H1 (cell line): Measurements from ENCODE around the gene SLC2A13. TPM values are rescaled to one million over a fixed set of nuclear protein-coding genes. Genes with fewer than 3 reads are reported as not detected.

Source experiments
- CTCF ChIA-PET: fragments of 300-600 bp; sonication (Branson Sonifier 250); formaldehyde crosslinking; loops from one replicate; lab custom pipeline; 2021; ENCODE audit not compliant: partially characterized antibody; lab: Charles Lee
- POLR2A ChIA-PET: fragments of 300-600 bp; sonication (Branson Sonifier 250); formaldehyde crosslinking; loops from one replicate; lab custom pipeline; 2021; ENCODE audit warnings: inconsistent platforms; ENCODE audit not compliant: partially characterized antibody; lab: Charles Lee
- DNase-seq, 2 experiments: peaks; one replicate each; pipeline versions ENCODE4 v3.0.0 to v3.0.0-alpha.2; 2010 to 2022; ENCODE audit warnings: low spot score in 2 of 2, low read depth in 1 of 2, mixed read lengths in 1 of 2
- FAIRE-seq: peaks from 2 replicates; lab custom pipeline; 2011; peaks lifted over from hg19 to GRCh38; lab: Jason Lieb, UNC
- H2AFZ ChIP-seq: 2 replicates; pipeline ENCODE4 v1.8.1; 2012; ENCODE audit warnings: low read length, inconsistent platforms
- H2AK5ac ChIP-seq: 2 replicates; pipeline ENCODE4 v1.6.1; 2013; ENCODE audit warnings: low read depth, low read length
- H2BK120ac ChIP-seq: replicated peaks from 2 replicates; pipeline ENCODE3; 2013; ENCODE audit warnings: low read depth, low read length, inconsistent platforms
- H2BK12ac ChIP-seq: 2 replicates; pipeline ENCODE4 v1.6.1; 2013; ENCODE audit warnings: low read depth, low read length
- H2BK15ac ChIP-seq: 2 replicates; pipeline ENCODE4 v1.6.1; 2013; ENCODE audit warnings: low read length
- H2BK20ac ChIP-seq: 2 replicates; pipeline ENCODE4 v1.6.1; 2013; ENCODE audit warnings: low read length
- H2BK5ac ChIP-seq: 2 replicates; pipeline ENCODE4 v1.6.1; 2013; ENCODE audit warnings: low read depth, low read length
- H3K14ac ChIP-seq: 2 replicates; pipeline ENCODE4 v1.6.1; 2013; ENCODE audit warnings: inconsistent platforms; ENCODE audit not compliant: insufficient read length
- H3K18ac ChIP-seq: 2 replicates; pipeline ENCODE4 v1.6.1; 2013; ENCODE audit warnings: low read length; ENCODE audit errors: extremely low read depth
- H3K23ac ChIP-seq: 2 replicates; pipeline ENCODE4 v1.6.1; 2013; ENCODE audit warnings: inconsistent platforms; ENCODE audit not compliant: insufficient read length
- H3K23me2 ChIP-seq: 2 replicates; pipeline ENCODE4 v1.6.1; 2013; ENCODE audit warnings: low read depth, low read length
- H3K27ac ChIP-seq: 2 replicates; pipeline ENCODE4 v1.6.1; 2011; ENCODE audit warnings: low read depth, low read length, inconsistent platforms
- H3K27me3 ChIP-seq, 4 experiments: replicated peaks in 1 of 4; 1 replicate in 1 of 4; 2 replicates in 3 of 4; pipeline versions ENCODE4 v1.6.1 to v1.8.1; 2011 to 2013; ENCODE audit warnings: low read length in 3 of 4, mild to moderate bottlenecking in 3 of 4, inconsistent platforms in 2 of 4, mixed read lengths in 2 of 4, moderate library complexity in 1 of 4; ENCODE audit not compliant: control insufficient read depth in 3 of 4, insufficient read depth in 3 of 4; ENCODE audit errors: extremely low read depth in 1 of 4
- H3K36me3 ChIP-seq, 4 experiments: 2 replicates each; pipeline versions ENCODE4 v1.6.1 to v1.8.1; 2011 to 2013; ENCODE audit warnings: mild to moderate bottlenecking in 4 of 4, low read length in 3 of 4, moderate library complexity in 2 of 4, control low read depth in 1 of 4, inconsistent platforms in 1 of 4; ENCODE audit not compliant: insufficient read depth in 4 of 4, control insufficient read depth in 2 of 4
- H3K4ac ChIP-seq: replicated peaks from 2 replicates; pipeline ENCODE3; 2013; ENCODE audit warnings: low read length, low read depth, mixed read lengths, inconsistent platforms; ENCODE audit not compliant: insufficient read length
- H3K4me1 ChIP-seq, 4 experiments: replicated peaks in 1 of 4; 1 replicate in 1 of 4; 2 replicates in 3 of 4; pipeline versions ENCODE4 v1.6.1 to v1.8.1; 2011 to 2013; ENCODE audit warnings: low read length in 3 of 4, inconsistent platforms in 2 of 4, mixed read lengths in 1 of 4; ENCODE audit not compliant: insufficient read depth in 4 of 4, control insufficient read depth in 3 of 4
- H3K4me2 ChIP-seq, 2 experiments: 2 replicates each; pipeline versions ENCODE4 v1.6.1 to v1.8.1; 2011 to 2013; ENCODE audit warnings: low read depth in 2 of 2, low read length in 2 of 2, control low read depth in 1 of 2, inconsistent platforms in 1 of 2, mild to moderate bottlenecking in 1 of 2; ENCODE audit not compliant: insufficient read depth in 1 of 2
- H3K4me3 ChIP-seq, 4 experiments: fragments of 200-600, 300-600 bp in 1 of 4; sonication (generic), shearing (Covaris generic), sonication (Bioruptor Twin) in 1 of 4; 2 replicates each; pipeline versions ENCODE4 v1.5.1 to v1.8.1; 2011 to 2016; ENCODE audit warnings: low read length in 4 of 4, low read depth in 3 of 4, control low read depth in 2 of 4, inconsistent platforms in 2 of 4, mild to moderate bottlenecking in 2 of 4, mixed read lengths in 1 of 4, moderate library complexity in 1 of 4; ENCODE audit not compliant: insufficient read depth in 2 of 4; ENCODE audit errors: extremely low read depth in 1 of 4
- H3K56ac ChIP-seq: replicated peaks from 2 replicates; pipeline ENCODE3; 2013; ENCODE audit warnings: low read depth, mild to moderate bottlenecking, mixed read lengths, low read length, inconsistent platforms; ENCODE audit not compliant: insufficient read length
- H3K79me1 ChIP-seq: 2 replicates; pipeline ENCODE4 v1.6.1; 2013; ENCODE audit warnings: low read depth, low read length, control low read depth
- H3K79me2 ChIP-seq, 2 experiments: 2 replicates each; pipeline versions ENCODE4 v1.6.1 to v1.8.1; 2012 to 2013; ENCODE audit warnings: low read length in 2 of 2, mild to moderate bottlenecking in 2 of 2, inconsistent platforms in 1 of 2; ENCODE audit not compliant: insufficient read depth in 2 of 2, control insufficient read depth in 1 of 2
- H3K9ac ChIP-seq, 4 experiments: replicated peaks in 1 of 4; 1 replicate in 1 of 4; 2 replicates in 3 of 4; pipeline versions ENCODE4 v1.6.1 to v1.8.1; 2011 to 2013; ENCODE audit warnings: low read depth in 3 of 4, low read length in 3 of 4, control low read depth in 2 of 4, mild to moderate bottlenecking in 2 of 4, moderate library complexity in 2 of 4, inconsistent platforms in 1 of 4; ENCODE audit errors: extremely low read depth in 1 of 4
- H3K9me3 ChIP-seq, 2 experiments: 2 replicates each; pipeline versions ENCODE4 v1.6.1 to v1.8.1; 2012 to 2013; ENCODE audit warnings: mild to moderate bottlenecking in 2 of 2, moderate library complexity in 2 of 2, control low read depth in 1 of 2, inconsistent platforms in 1 of 2, low read depth in 1 of 2, low read length in 1 of 2, mixed read lengths in 1 of 2; ENCODE audit not compliant: insufficient read depth in 2 of 2
- H4K20me1 ChIP-seq, 2 experiments: replicated peaks in 1 of 2; 2 replicates each; pipeline versions ENCODE3 to v1.8.1; 2011 to 2013; ENCODE audit warnings: inconsistent platforms in 2 of 2, low read length in 2 of 2, mild to moderate bottlenecking in 1 of 2; ENCODE audit not compliant: insufficient read depth in 2 of 2, control insufficient read depth in 1 of 2
- H4K5ac ChIP-seq: 2 replicates; pipeline ENCODE4 v1.6.1; 2013; ENCODE audit warnings: low read length, low read depth, mixed read lengths, inconsistent platforms; ENCODE audit not compliant: insufficient read length
- H4K8ac ChIP-seq: 2 replicates; pipeline ENCODE4 v1.8.0; 2013; ENCODE audit warnings: mild to moderate bottlenecking, moderate library complexity, low read length, inconsistent platforms; ENCODE audit not compliant: insufficient read depth; ENCODE audit errors: extremely low read depth
- H4K91ac ChIP-seq: replicated peaks from 2 replicates; pipeline ENCODE3; 2013; ENCODE audit warnings: low read length, mixed read lengths, inconsistent platforms; ENCODE audit not compliant: insufficient read length
- BRCA1 ChIP-seq: IDR thresholded peaks from 2 replicates; pipeline ENCODE4 v1.6.1; 2012; ENCODE audit warnings: low read depth, low read length, improper control_type of control experiment
- CREB1 ChIP-seq: IDR thresholded peaks from 2 replicates; pipeline ENCODE4 v1.6.1; 2012; ENCODE audit warnings: inconsistent platforms
- E2F6 ChIP-seq: IDR thresholded peaks from 2 replicates; pipeline ENCODE4 v1.6.1; 2012; ENCODE audit warnings: inconsistent platforms
- POLR2AphosphoS5 ChIP-seq: IDR thresholded peaks from 2 replicates; pipeline ENCODE4 v1.6.1; 2011; ENCODE audit warnings: low read depth, low read length
- SP1 ChIP-seq: IDR thresholded peaks from 2 replicates; pipeline ENCODE4 v1.6.1; 2011; ENCODE audit warnings: low read depth, low read length
- WGBS, 2 experiments: shearing (Covaris generic) in 1 of 2; methylation state at CpG; one replicate each; pipeline versions ENCODE4 v1.1.6 to v1.1.7; 2013 to 2015; ENCODE audit warnings: low lambda C conversion rate in 2 of 2, mixed read lengths in 2 of 2, inconsistent platforms in 1 of 2, low coverage in 1 of 2, missing lambda C conversion rate in 1 of 2; ENCODE audit not compliant: insufficient replicate concordance in 2 of 2, insufficient coverage in 1 of 2, insufficient read length in 1 of 2; ENCODE audit errors: extremely low coverage in 1 of 2, missing lambda C conversion rate in 1 of 2; 5-methylcytosine and 5-hydroxymethylcytosine counted together
- polyA plus RNA-seq, 7 experiments: library from polyadenylated mRNA; depleted of rRNA in 3 of 7; stranded (reverse) in 5 of 7; unstranded in 2 of 7; fragments of >200 nt in 5 of 7; fragments of 200-250 nt in 2 of 7; gene quantifications; 1 replicate in 5 of 7; 2 replicates in 1 of 7; 4 replicates in 1 of 7; pipeline versions ENCODE4 v1.2.1 to v1.2.3, GENCODE V29; 2011 to 2013; ENCODE audit warnings: missing spikeins in 2 of 7, mixed read lengths in 2 of 7
- total RNA-seq: library from RNA; stranded (reverse); fragmentation: NEBNext Ultra II Directional; extraction: Animal tissue kit (Norgen Biotek cat#: 25700); gene quantifications from 2 replicates; pipeline ENCODE4 v1.2.1, GENCODE V29; 2021

Gene SLC2A13
- total and polyA plus RNA-seq, 2 of the 8 experiments (the other 6 are each of a cell fraction or from before 2014, with no cell fraction given) = 2.8 to 9.6 TPM

- H4K91ac ChIP-seq = no peak overlapping the region
- no peak overlapping the region for H4K8ac ChIP-seq
- no peak overlapping the region for H2BK120ac ChIP-seq
- H3K4me2 ChIP-seq = no peak overlapping the region
- no peak overlapping the region for H3K23ac ChIP-seq
- ChIA-PET POLR2A (interaction anchor here (0.7 to 1.0 kb wide), 2 partner anchors 35 to 91 kb away, joined by 3 read pairs; no protein-coding TSS in a partner anchor), CTCF (interaction anchor here (1.3 kb wide), 1 partner anchor 90 kb away, joined by 4 read pairs; no protein-coding TSS in a partner anchor)
- H3K4me3 ChIP-seq = no peak overlapping the region
- no peak overlapping the region for H2BK20ac ChIP-seq
- H2AK5ac ChIP-seq = no peak overlapping the region
- no peaks in the 10 kb centered on the region for H3K9me3 ChIP-seq
- no peak for TF ChIP-seq E2F6
- no peak for TF ChIP-seq SP1
- TF ChIP-seq CREB1 = no peak
- no peak for TF ChIP-seq POLR2AphosphoS5
- no peak for TF ChIP-seq BRCA1
- peaks cover 2 to 12% (median 4%) of the 10 kb centered on the region in 4 experiments for H3K4me1 ChIP-seq
- no peak overlapping the region for H3K18ac ChIP-seq
- H3K27me3 ChIP-seq = peaks cover 0 to 7% (median 6%) of the 10 kb centered on the region in 4 experiments; a peak in 6 of 7 replicates
- H3K9ac ChIP-seq = no peak overlapping the region
- no peak overlapping the region for H2AFZ ChIP-seq
- H3K56ac ChIP-seq = no peak overlapping the region
- DNase-seq = no peak
- peaks cover 6% of the 10 kb centered on the region for H3K79me1 ChIP-seq
- no peak overlapping the region for H4K5ac ChIP-seq
- H3K23me2 ChIP-seq = peaks cover 14% of the 10 kb centered on the region
- no peak for FAIRE-seq
- H3K27ac ChIP-seq = no peak overlapping the region
- H2BK12ac ChIP-seq = no peak overlapping the region
- H2BK5ac ChIP-seq = no peak overlapping the region
- H3K14ac ChIP-seq = no peak overlapping the region
- H3K4ac ChIP-seq = no peak overlapping the region
- no peaks in the 10 kb centered on the region for H3K36me3 ChIP-seq
- H2BK15ac ChIP-seq = no peak overlapping the region
- 95% methylated on average over 1 of the region's 1 CpG; no CpG with 5 or more reads in 1 of the 2 experiments for WGBS, 2 experiments
- H4K20me1 ChIP-seq = peaks cover 3 to 6% of the 10 kb centered on the region in 2 experiments
- H3K79me2 ChIP-seq = peaks cover 0 to 60% of the 10 kb centered on the region in 2 experiments; a peak in 3 of 4 replicates
These were observed 4.1 kb downstream of the SLC2A13 start for GRCh38 chr12:40101747-40102146.
